DND-41 (cell line): ENCODE results near the gene USP12.

Experiments used
- ATAC-seq: fragments of 200-7000 bp; cut with Tn5 transposase; 3 replicates; pipeline ENCODE4 v1.9.1; 2021; ENCODE audit warnings: low read depth; ENCODE audit not compliant: insufficient read depth
- DNase-seq: peaks from one replicate; pipeline ENCODE4 v3.0.0-alpha.2; 2020
- H2AFZ ChIP-seq: 2 replicates; pipeline ENCODE4 v1.6.0; 2012; ENCODE audit warnings: low read depth, low read length
- H3K27ac ChIP-seq: 2 replicates; pipeline ENCODE4 v1.5.1; 2012; ENCODE audit warnings: low read length, inconsistent platforms
- H3K27me3 ChIP-seq: fragments of 200-600 bp; sonication (generic); 2 replicates; pipeline ENCODE4 v1.6.0; 2012; ENCODE audit warnings: low read length, mild to moderate bottlenecking, inconsistent platforms; ENCODE audit not compliant: insufficient read depth, poor library complexity
- H3K36me3 ChIP-seq: 2 replicates; pipeline ENCODE4 v1.5.1; 2012; ENCODE audit warnings: low read length, inconsistent platforms; ENCODE audit not compliant: insufficient read depth
- H3K4me1 ChIP-seq: 2 replicates; pipeline ENCODE4 v1.5.1; 2012; ENCODE audit warnings: mild to moderate bottlenecking, low read length; ENCODE audit not compliant: insufficient read depth
- H3K4me2 ChIP-seq: 2 replicates; pipeline ENCODE4 v1.6.0; 2012; ENCODE audit warnings: mild to moderate bottlenecking, moderate library complexity, low read length, inconsistent platforms; ENCODE audit not compliant: insufficient read depth
- H3K4me3 ChIP-seq, 2 experiments: fragments of 200-600 bp in 1 of 2; shearing (Covaris generic) in 1 of 2; 2 replicates each; pipeline ENCODE4 v1.5.1; 2012 to 2016; ENCODE audit warnings: inconsistent platforms in 2 of 2, low read length in 2 of 2, mild to moderate bottlenecking in 2 of 2, low read depth in 1 of 2, moderate library complexity in 1 of 2
- H3K79me2 ChIP-seq: 2 replicates; pipeline ENCODE4 v1.6.0; 2012; ENCODE audit warnings: low read length, inconsistent platforms; ENCODE audit not compliant: insufficient read depth
- H3K9ac ChIP-seq: 2 replicates; pipeline ENCODE4 v1.6.0; 2012; ENCODE audit warnings: low read depth, mild to moderate bottlenecking, inconsistent platforms, low read length, moderate library complexity
- H3K9me3 ChIP-seq: 2 replicates; pipeline ENCODE4 v1.5.1; 2012; ENCODE audit warnings: low read length, moderate library complexity, mild to moderate bottlenecking, inconsistent platforms; ENCODE audit not compliant: insufficient read depth, severe bottlenecking
- H4K20me1 ChIP-seq: 2 replicates; pipeline ENCODE4 v1.6.0; 2012; ENCODE audit warnings: low read length; ENCODE audit not compliant: insufficient read depth
- EZH2 ChIP-seq: IDR thresholded peaks from 3 replicates; pipeline ENCODE4 v1.6.1; 2012; ENCODE audit warnings: borderline replicate concordance, low read depth, mild to moderate bottlenecking, moderate library complexity, low read length, inconsistent platforms; ENCODE audit not compliant: severe bottlenecking
- TF ChIP-seq, protein P1 (sequence below): IDR thresholded peaks from 2 replicates; pipeline ENCODE4 v1.5.1; 2012; ENCODE audit warnings: borderline replicate concordance, low read length, moderate library complexity, mild to moderate bottlenecking; ENCODE audit not compliant: poor library complexity, severe bottlenecking; ENCODE audit errors: extremely low read depth

Gene USP12

GRCh38 chr13:27166313-27166712 lies 5.3 kb downstream of the USP12 start:
- ATAC-seq (no peak), DNase-seq (no peak)
- Histone ChIP-seq H2AFZ (no peak overlapping the region), H3K27ac (no peak overlapping the region), H3K9me3 (no peaks in the 10 kb centered on the region), H3K36me3 (no peaks in the 10 kb centered on the region), H3K27me3 (no peaks in the 10 kb centered on the region), H3K4me1 (peaks cover 32% of the 10 kb centered on the region), H3K4me2 (no peak overlapping the region), H3K79me2 (peaks cover 96% of the 10 kb centered on the region), H3K4me3 (no peak overlapping the region), H4K20me1 (peaks cover 51% of the 10 kb centered on the region), H3K9ac (no peak overlapping the region)
- TF ChIP-seq EZH2: no peak
- TF ChIP-seq, protein P1, sequence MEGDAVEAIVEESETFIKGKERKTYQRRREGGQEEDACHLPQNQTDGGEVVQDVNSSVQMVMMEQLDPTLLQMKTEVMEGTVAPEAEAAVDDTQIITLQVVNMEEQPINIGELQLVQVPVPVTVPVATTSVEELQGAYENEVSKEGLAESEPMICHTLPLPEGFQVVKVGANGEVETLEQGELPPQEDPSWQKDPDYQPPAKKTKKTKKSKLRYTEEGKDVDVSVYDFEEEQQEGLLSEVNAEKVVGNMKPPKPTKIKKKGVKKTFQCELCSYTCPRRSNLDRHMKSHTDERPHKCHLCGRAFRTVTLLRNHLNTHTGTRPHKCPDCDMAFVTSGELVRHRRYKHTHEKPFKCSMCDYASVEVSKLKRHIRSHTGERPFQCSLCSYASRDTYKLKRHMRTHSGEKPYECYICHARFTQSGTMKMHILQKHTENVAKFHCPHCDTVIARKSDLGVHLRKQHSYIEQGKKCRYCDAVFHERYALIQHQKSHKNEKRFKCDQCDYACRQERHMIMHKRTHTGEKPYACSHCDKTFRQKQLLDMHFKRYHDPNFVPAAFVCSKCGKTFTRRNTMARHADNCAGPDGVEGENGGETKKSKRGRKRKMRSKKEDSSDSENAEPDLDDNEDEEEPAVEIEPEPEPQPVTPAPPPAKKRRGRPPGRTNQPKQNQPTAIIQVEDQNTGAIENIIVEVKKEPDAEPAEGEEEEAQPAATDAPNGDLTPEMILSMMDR: no peak

DNA sequence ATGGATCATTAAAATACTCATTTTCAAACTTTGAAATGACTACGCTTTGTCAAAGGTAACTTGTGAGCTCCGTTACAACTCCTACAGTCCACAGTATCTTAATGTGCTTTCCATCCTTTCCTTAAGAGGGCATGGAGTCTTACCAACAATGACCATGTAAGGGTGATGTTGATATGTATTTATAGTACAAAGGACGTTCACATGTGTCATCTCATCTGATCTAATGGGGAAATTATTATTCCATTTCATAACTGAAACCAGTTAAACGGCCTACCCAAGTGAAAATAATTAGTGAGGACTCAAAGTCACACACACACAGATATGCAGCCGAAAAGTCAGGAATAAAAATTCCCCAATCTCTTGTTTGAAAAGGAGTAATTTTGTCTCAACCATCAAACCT lies 9.6 kb downstream of the USP12 start:
- H3K36me3 ChIP-seq: no peaks in the 10 kb centered on the region
- no peak overlapping the region for H3K4me2 ChIP-seq
- H4K20me1 ChIP-seq: peaks cover 66% of the 10 kb centered on the region
- ATAC-seq (no peak), DNase-seq (no peak)
- no peaks in the 10 kb centered on the region for H3K9me3 ChIP-seq
- TF ChIP-seq EZH2: no peak
- H3K79me2 ChIP-seq: peaks cover 99% of the 10 kb centered on the region
- no peak overlapping the region for H2AFZ ChIP-seq
- 0 out of 2 replicates have a peak, but pooled peaks cover 2% of the 10 kb centered on the region for H3K4me1 ChIP-seq
- no peak overlapping the region for H3K4me3 ChIP-seq
- no peaks in the 10 kb centered on the region for H3K27me3 ChIP-seq
- no peak overlapping the region for H3K9ac ChIP-seq
- H3K27ac ChIP-seq: no peak overlapping the region

GRCh38 chr13:27161423-27161822 lies 10.2 kb downstream of the USP12 start:
- no peak for TF ChIP-seq EZH2
- TF ChIP-seq, protein P1: no peak
- Histone ChIP-seq H2AFZ (no peak overlapping the region), H3K9ac (no peak overlapping the region), H3K27me3 (no peaks in the 10 kb centered on the region), H3K4me2 (no peak overlapping the region), H3K4me3 (no peak overlapping the region), H4K20me1 (peaks cover 67% of the 10 kb centered on the region), H3K9me3 (no peaks in the 10 kb centered on the region), H3K27ac (no peak overlapping the region), H3K79me2 (peaks cover 99% of the 10 kb centered on the region), H3K36me3 (no peaks in the 10 kb centered on the region), H3K4me1 (no peaks in the 10 kb centered on the region)
- no peak for ATAC-seq
- DNase-seq: no peak

DNA sequence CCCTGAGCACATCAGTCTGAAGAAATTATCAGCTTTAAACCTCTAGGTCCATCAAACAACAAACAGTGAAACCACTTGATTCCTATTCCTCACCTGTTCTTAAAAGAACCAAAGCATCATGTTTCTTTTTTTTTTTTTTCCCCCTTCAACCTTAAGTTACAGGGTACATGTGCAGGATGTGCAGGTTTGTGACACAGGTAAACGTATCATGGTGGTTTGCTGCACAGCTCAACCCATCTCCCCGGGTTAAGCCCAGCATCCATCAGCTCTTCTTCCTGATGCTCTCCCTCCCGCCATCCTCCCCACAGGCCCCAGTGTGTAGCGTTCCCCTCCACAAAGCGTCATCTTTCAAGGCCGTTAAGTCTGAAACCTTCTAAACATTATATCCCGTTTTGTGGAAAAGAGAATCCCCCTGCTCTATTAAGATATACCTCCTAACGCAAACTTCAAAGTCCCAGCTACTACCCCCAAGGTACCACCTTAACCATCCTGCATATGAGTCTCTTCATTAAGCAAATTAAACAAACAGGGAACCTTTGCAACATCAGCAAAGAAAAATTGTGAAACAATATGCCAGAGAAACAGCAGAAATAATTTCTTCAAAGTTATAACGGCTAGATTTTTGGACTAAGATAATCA lies 10.8 kb downstream of the USP12 start:
- DNase-seq (no peak), ATAC-seq (no peak)
- no peak overlapping the region for H3K27ac ChIP-seq
- TF ChIP-seq EZH2: no peak
- TF ChIP-seq, protein P1: no peak
- H2AFZ ChIP-seq: no peak overlapping the region
- peaks cover 99% of the 10 kb centered on the region for H3K79me2 ChIP-seq
- no peaks in the 10 kb centered on the region for H3K36me3 ChIP-seq
- no peak overlapping the region for H3K9ac ChIP-seq
- H3K9me3 ChIP-seq: no peaks in the 10 kb centered on the region
- no peaks in the 10 kb centered on the region for H3K4me1 ChIP-seq
- no peak overlapping the region for H3K4me3 ChIP-seq
- peaks cover 66% of the 10 kb centered on the region for H4K20me1 ChIP-seq
- H3K4me2 ChIP-seq: no peak overlapping the region
- no peaks in the 10 kb centered on the region for H3K27me3 ChIP-seq
